GM21526 (cell line): ENCODE data around the gene ACR.

Experiments used
- ATAC-seq: cut with Tn5 transposase; IDR thresholded peaks from one replicate; pipeline ENCODE4 v1.9.1; 2021; ENCODE audit warnings: moderate library complexity; ENCODE audit not compliant: unreplicated experiment, low FRiP score

The ACR gene

DNA sequence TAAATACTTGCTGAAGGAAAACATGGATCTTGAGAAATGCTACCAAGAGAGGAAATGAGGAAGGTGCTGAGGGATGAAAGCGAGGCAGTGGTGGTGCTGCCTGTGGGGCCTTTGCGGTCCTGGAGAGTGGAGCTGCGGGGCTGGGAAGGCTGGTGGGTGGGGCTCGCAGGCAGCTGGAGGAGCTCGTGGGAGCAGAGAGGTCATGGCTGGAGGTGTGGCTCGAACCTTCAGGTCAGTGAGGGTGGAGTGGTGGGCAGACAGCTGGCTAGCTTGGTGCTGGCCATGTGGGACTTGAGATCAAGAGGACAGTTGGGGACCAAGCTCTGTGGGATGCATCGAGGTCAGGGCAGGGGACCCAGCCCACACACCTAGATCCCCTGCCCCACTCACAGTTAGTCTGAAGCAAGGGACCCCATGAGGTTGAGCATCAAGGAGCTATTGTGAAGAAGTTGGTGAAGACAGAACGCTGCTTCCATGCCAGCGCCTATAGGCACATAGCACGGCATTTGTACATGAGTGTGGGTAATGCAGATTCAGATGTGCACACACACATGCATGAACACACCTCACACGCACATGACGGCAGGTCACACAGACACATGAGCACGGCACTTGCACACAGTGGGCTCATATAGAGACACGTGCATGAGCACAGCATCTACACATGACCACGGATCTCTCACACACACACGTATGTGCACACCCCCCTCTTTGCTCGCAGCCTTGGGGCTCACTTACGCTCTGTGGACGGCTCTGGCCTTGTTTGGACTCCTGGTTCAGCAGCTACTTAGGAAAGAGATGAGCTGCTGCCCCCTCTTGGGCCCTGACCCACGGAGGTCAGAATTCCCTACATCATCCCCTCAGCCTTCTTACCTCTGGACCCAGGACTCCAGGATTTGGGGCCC, 34.9 kb upstream of the ACR start:
- no peak for ATAC-seq

DNA sequence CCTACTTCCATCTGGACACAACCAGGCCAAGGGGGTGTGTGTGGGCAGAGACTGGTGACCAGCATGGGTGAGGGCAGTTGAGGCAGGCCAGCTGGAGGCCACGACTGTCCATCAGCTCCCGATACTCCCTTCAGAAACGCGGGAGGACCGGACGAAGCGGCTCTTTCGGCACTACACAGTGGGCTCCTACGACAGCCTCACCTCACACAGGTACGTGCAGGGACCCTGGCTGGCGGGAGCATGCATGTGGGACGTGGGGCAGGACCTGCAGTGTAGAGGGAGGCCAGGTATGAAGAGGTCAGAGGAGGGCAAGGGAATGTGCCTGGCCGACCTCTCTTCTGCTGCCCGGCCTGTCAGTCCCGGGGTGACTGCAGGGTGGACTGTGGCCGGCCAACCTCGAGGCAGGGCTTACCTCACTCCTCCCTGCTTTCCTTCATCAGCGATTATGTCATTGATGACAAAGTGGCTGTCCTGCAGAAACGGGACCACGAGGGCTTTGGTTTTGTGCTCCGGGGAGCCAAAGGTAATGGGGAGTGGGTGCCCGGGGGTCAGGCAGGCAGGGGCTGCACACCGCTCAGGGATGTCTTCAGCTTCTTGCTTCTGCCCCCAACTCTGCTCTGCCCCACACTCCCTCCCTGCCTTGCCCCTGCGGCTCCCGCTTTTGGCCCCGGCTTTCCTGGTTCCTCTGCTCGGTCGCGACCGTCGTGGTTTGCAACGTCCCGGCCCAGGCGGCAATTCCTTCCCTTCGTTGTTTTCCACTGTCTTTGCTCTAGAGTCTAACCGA, 34.1 kb upstream of the ACR start:
- no peak for ATAC-seq

DNA sequence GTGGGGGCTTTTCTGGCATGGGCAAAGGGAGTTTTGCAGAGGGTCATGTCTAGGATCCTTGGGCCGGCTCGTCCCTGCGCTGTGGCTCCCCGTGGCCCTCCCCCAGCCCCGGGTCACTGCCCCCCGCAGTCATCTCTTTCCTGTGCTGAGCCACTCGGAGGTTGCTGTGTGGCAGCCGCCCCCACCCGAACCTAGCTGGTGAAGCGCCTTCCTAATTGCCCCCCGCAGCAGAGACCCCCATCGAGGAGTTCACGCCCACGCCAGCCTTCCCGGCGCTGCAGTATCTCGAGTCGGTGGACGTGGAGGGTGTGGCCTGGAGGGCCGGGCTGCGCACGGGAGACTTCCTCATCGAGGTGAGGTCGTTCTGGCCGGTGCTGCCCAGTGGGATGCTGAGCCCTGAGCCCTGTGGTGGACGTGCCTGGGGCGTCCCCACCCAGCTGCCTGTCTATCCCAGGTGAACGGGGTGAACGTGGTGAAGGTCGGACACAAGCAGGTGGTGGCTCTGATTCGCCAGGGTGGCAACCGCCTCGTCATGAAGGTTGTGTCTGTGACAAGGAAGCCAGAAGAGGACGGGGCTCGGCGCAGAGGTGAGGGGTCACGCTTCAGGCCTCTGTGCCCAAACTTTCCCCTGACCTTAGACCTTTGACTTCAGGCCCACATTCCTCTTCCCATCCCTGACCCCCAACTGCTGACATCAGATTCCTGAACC, 33.3 kb upstream of the ACR start:
- no peak for ATAC-seq

DNA sequence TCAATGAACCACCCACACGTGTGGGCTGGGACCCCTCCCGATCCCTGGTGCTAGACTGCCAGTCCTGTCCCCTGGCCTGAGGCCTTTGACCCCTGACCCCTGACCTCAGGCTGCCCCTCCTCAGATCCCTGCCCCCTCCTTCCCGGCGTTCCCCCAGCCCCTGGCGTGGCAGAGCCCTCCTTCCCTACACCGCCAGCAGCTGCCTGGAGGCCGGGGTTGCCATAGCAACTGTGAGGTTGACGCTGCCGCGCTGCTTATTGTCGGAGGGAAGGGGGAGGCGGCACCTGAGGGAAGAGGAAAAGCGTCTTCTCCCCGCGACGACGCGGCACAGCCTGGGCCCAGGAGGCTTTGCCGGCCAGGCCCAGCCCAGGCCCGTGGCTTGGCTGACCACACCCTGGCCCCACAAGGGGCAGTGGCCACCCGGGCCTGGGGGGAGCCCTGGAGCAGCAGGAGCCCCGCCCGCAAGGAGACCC, 32.7 kb upstream of the ACR start:
- ATAC-seq, result no peak

DNA sequence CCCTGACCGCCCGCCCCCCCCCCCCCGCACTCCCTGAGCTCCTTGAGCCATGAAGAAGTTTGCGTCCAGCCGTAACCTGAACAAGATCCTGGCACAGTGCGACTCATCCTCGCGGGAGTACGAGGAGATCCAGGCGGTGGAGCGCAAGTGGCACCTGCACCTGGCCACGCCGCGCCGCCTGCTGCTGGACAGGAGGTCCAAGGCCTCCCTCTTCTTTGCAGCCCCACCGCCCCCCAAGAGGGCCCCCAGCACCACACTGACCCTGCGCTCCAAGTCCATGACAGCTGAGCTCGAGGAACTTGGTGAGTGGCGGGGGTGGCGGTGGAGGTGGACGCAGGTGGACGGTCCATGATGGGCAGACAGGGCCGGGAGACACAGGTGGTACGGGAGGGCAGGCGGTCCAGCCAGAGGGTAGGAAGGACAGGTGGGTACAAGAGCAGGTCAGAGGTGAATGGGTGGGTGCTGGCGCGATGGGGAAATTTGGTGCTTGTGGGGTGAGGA, 32.1 kb upstream of the ACR start:
- no peak for ATAC-seq

DNA sequence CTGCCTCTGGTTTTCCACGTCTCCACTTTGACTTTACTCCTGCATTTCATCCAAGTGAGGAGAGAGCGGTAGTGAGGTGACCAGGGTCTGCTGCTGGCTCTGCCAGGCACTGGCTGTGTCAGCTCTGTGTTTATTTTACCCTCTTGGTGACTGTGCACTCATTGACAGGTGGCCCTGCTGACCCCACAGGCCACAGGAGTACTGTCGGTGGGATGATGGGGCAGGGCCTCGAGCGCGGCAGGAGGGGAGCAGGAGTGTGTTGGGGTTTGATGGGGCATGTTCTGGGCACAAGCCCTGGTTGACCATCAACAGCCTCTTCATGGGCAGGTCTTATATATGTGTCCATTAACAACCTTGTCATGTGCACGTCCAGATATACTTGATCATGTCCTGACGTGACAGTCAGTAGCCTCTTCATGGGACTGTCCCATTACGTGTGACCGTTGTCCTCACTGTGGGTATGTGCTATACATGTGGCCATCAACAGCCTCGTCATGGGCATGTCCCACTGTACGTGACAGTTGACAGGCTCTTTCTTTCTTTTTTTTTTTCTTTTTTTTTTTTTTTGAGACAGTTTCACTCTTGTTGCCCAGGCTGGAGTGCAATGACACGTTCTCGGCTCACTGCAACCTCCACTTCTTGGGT, 31.4 kb upstream of the ACR start:
- ATAC-seq, result no peak

DNA sequence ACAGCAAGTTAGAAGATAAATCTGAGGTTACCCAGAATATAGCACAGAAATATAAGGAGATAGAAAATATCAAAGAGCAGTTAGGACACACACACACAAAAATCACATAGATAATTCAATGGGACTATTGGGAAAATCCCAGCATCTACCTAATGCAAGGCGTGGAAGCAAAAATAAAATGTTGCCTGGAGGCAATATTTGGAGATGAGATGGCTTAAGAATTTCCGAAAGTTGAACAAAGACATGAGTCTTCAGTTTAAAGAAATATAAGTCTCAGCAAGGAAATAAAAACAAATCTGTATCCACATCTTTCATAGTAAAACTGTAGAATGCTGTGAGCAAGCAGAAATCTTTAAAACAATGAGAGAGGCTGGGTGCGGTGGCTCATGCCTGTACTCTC, 29.5 kb upstream of the ACR start:
- no peak for ATAC-seq

DNA sequence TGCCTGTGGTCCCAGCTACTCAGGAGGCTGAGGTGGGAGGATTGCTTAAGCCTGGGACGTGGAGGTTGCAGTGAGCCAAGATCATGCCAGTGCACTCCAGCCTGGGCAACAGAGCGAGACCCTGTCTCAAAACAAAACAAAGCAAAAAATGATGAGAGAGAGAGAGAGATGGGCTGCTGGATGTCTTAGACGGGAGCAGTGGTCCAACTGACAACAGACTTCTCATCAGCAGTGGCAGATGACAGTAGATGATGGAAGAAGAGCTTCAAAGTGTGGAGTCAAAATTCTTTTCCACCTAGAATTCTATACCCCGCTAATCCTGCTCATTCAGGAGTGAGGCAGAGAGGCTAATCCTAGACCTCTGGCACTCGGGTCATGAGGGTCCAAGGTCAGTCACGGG, 29.0 kb upstream of the ACR start:
- ATAC-seq, result no peak

DNA sequence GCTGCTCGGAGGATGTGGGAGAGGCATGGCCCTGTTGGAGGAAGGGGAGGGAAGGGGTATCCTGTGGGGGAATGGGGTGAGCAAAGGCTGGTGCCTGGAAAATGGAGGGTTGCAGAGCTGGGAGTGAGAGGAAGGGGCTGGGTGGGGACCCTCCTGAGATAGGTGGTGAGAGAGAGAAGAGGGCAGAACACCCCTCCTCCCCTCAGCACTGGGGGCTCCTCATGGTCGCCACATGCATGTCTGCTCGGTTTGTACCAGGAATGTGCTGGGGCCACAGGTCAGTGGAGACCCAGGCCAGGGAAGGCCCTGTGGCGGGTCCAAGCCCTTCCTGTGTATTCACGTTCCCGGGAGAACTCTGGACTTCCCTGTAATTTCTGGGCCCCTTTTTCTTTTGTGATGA, 27.8 kb upstream of the ACR start:
- no peak for ATAC-seq

DNA sequence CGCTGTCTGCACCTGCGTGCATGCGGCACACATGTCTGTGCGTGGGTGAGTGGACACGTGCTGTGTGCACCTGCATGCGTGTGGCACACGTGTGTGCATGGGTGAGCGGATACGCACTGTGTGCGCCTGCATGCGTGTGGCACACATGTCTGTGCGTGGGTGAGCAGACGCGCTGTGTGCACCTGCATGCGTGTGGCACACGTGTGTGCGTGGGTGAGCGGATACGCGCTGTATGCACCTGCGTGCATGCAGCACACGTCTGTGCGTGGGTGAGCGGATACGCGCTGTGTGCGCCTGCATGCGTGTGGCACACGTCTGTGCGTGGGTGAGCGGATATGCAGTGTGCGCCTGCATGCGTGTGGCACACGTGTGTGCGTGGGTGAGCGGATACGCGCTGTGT, 27.1 kb upstream of the ACR start:
- no peak for ATAC-seq

DNA sequence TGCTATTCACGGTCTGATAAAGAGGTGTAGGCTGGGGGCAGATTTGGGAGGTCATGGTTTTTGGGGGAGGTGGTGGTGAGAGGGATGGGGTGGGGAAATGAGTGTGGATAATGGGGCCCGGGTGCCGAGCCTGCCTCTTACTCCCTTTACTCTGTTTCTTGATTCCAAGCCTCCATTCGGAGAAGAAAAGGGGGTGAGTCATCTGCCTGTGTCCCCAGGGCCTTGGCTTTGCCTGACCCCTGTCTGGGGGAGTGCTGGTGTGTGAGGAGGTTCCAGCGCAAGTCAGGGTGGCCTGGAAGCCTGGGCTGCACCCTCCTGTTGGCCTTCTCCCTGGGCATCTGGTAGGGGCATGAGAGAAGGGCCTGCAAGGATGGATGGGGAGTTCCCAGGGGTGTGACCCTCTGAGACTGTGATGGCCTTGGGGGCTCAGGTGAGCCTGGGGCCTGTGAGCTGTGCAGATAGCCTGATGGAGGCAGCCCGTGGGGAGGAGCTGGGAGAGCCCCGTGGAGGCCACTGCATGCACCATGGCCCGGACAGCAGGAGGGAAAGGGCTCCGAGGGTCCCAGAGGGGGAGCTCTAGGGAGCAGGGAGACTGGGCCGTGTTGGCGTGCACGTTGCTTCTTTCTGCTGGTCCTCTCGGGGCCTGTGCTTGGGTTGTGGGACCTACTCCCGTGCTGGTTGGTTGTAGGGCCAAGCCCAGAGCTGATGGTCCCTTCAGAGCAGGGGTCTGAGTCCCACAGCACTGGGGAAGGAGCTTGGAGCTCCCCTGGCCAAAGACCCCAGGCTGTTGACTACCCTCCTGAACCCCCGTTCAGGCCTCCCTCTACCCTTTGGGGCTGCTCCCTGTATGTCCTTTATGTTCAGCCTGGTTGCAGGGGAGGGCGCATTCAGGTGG, 26.3 kb upstream of the ACR start:
- no peak for ATAC-seq

DNA sequence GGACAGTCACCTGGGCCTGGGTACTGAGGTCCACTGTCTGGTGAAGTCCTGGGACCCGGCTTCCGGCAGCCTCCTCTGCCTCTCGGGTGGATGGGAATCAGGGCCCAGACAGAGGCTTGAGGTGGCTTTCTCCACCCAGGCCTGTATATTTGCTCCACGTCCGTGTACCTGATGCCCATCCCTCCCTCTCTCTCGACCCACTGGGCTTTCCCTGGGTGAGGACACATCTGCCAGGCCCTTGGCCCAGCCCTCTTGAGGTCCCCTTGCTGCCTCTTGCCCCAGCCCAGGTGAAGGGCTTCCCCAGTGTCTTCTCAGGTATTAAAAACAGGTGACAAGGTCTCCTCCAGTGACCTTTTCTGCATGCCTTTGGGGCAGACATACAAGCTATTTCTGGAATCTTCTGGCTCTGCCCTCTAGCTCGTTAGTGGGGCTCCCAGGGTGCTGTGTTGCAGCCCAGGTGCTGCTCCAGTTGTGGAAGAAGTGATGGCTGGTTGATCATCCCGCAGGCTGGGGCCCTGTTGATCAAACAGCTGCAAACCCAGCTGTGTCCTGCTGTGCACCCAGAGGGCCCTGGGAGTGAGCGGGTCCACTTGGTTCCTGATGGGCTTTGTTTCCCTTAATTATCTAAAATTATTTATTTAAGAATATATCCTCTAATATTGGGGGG, 25.5 kb upstream of the ACR start:
- ATAC-seq, result no peak

DNA sequence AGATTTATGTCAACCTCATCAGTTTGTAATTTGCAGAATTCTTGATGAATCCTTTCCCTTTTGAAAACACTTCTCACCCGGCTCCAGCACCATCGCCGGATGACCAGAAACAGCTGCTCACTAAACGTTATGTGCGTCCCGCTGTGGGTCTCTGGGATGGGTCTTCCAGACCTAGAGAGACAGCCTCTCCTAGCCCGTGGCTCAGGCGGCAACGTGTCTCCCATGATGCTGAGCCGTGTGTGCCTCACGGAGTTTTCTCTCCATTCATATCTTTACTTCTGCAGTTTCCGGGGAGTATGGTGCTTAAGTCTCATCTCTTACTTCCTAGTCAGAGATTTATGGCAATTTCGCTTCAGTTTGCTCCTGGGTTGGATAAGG, 25.0 kb upstream of the ACR start:
- no peak for ATAC-seq

DNA sequence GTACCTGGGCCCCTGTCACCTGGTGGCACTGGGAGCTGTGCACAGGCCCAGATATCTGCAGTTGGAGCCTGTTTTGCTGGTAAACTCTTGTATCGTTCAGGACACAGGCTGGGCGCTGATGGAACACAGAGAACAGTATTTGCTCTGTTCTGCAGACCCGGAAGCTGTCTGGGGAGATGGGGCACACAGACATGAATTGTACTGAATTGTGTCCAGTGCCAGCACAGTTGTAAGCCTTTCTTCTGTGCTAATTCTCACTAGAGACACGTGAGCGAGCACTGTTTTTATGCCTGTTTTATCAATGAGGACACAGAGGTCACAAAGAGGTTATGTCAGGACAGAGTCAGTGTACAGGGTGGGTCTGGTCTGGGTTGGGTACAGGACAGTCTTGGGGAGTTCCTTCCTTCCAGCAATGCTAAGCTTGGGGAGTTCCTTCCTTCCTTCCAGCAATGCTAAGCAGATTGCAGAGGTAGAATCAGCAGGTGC, 24.4 kb upstream of the ACR start:
- ATAC-seq, result no peak

DNA sequence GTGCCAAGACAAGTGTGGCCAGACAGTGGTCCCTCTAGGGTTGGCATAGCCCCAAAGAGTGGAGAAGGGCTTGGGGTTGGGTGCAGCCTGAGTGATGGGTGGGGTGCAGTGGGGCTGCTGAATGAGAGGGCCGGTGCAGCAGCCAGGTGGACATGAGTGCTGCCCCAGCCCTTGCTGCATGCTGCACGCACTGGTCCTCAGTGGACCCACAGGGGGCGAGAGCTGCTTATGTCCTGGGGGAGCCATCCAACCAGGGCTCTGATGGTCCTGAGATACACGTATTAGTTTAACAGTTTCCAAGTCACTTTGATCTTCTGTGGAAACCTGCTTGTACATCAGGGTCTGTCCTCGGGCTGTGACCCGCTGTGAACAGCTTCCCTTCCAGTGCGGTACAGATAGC, 23.9 kb upstream of the ACR start:
- ATAC-seq, result no peak

DNA sequence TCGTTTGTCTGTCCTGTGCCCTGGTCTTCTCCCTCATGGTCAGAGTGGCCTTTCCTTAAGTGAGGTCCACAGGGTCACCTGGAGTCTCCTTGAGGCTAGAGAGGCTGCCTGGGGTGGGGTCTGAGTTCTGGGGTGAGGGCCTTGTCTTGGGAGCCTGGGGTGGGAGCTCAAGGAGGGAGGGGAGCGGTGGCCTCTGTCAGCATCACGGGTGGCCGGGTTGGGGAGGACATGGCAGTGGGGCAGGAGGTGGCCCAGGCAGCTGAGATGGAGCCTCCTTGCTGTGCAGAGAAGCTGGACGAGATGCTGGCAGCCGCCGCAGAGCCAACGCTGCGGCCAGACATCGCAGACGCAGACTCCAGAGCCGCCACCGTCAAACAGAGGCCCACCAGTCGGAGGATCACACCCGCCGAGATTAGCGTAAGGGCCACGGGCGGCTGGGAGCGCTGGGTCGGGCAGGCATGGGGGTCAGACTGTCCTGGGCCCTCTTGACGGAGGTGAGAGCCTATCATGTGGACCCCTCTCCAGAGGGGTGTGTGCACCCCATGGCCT, 23.3 kb upstream of the ACR start:
- no peak for ATAC-seq

DNA sequence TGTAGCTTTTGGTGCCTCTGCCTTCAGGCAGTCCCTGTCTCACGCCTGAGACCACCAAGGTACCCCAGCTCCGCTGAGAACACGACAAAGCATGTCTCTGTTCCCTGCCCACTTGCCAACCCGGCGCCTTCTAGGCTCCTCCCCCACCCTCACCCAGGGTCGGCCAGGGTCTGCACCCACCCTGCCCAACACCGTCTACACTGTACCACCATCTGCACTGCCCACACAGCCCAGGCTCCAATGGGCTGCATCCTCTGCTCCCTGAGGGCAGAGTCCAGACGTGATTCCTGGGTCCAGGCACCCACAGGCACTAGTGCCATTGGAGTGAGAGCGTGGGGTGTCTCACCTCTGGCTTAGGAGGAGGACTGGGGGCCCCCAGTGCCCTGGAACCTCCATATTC, 22.8 kb upstream of the ACR start:
- no peak for ATAC-seq

DNA sequence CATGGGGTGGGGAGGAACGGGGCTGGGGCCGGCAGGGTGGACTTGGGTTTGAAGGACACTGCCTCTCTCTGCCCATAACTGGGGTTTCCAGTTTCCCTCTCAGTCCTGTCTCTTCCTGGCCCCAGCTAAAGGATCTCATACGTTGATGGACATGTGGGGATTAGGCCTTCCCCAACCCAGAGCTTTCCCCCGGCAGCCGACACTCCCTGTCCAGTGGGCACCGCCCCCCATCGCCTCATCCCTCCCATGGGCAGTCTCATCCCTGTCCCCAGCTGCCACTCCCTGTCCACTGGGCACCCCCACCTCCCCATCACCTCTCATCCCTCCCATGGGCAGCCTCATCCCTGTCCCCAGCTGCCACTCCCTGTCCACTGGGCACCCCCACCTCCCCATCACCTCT, 22.2 kb upstream of the ACR start:
- no peak for ATAC-seq
